ENCODE results near the gene CCR3.

The CCR3 gene

GRCh38 chr3:46293991-46294833 lies 52.0 kb downstream of the CCR3 start:
- FAIRE-seq = peak; percentile 89
- DNase-seq (ENCODE audit: insufficient read length, low spot score) = no peak

GRCh38 chr3:46296826-46297225 lies 54.6 kb downstream of the CCR3 start:
- FAIRE-seq (no peak), DNase-seq (ENCODE audit: insufficient read length, low spot score) (no peak)

- DNase-seq (ENCODE audit: insufficient read length, low spot score) (no peak), FAIRE-seq (peak; percentile 86)
Observed at GRCh38 chr3:46297658-46298423, 55.6 kb downstream of the CCR3 start.

GRCh38 chr3:46298871-46299607 lies 56.8 kb downstream of the CCR3 start:
- DNase-seq (ENCODE audit: insufficient read length, low spot score) (no peak), FAIRE-seq (peak; percentile 88)

GRCh38 chr3:46299608-46300460 lies 57.6 kb downstream of the CCR3 start:
- no peak for DNase-seq (ENCODE audit: insufficient read length, low spot score)
- peak; percentile 40 for FAIRE-seq

GRCh38 chr3:46300461-46300789 lies 58.2 kb downstream of the CCR3 start:
- no peak for DNase-seq (ENCODE audit: insufficient read length, low spot score)
- FAIRE-seq = peak; percentile 54

- peak; percentile 14 for FAIRE-seq
- DNase-seq (ENCODE audit: insufficient read length, low spot score) = no peak
Observed at GRCh38 chr3:46301122-46301835, 59.0 kb downstream of the CCR3 start.

- FAIRE-seq (no peak), DNase-seq (ENCODE audit: insufficient read length, low spot score) (no peak)
Observed at GRCh38 chr3:46303240-46303639, 61.0 kb downstream of the CCR3 start.

- DNase-seq (ENCODE audit: insufficient read length, low spot score) = no peak
- no peak for FAIRE-seq
Observed at GRCh38 chr3:46304739-46305138, 62.5 kb downstream of the CCR3 start.

- DNase-seq (ENCODE audit: insufficient read length, low spot score) = no peak
- FAIRE-seq = no peak
Observed at GRCh38 chr3:46312991-46313390, 70.7 kb downstream of the CCR3 start.

- FAIRE-seq (peak; percentile 44), DNase-seq (ENCODE audit: insufficient read length, low spot score) (peak; percentile 31)
Observed at GRCh38 chr3:46314517-46314916, 72.3 kb downstream of the CCR3 start.

GRCh38 chr3:46316206-46316605 lies 73.9 kb downstream of the CCR3 start:
- no peak for DNase-seq (ENCODE audit: insufficient read length, low spot score)
- no peak for FAIRE-seq

Data from GM19239 (cell line).